Measurements from ENCODE around the gene SLC51A.
"Not testable (repeated sequence)": the region's sequence is repeated elsewhere in the genome, so short reads cannot be mapped to it uniquely, and the experiment has no call there.

Gene SLC51A

GRCh38 chr3:196198771-196199753, 17.3 kb upstream of the SLC51A start:
- H3K4me1 ChIP-seq (ENCODE audit: control insufficient read depth in 1 of 2, insufficient read depth in 1 of 2, low read depth in 1 of 2, low read length in 1 of 2): peaks cover 37 to 45% of the 10 kb centered on the region in 2 experiments
- H3K27ac ChIP-seq: no peak overlapping the region
- H3K4me3 ChIP-seq (ENCODE audit: low read depth in 1 of 2, low read length in 1 of 2): no peak overlapping the region
- H3K9me3 ChIP-seq: no peaks in the 10 kb centered on the region
- no peaks in the 10 kb centered on the region for H3K27me3 ChIP-seq
- no peaks in the 10 kb centered on the region for H3K36me3 ChIP-seq
- TF ChIP-seq CTCF (IDR thresholded peaks at IDR 0.05): no peak

- no peak for TF ChIP-seq CTCF (IDR thresholded peaks at IDR 0.05)
- Histone ChIP-seq H3K9me3 (no peaks in the 10 kb centered on the region), H3K4me3 (ENCODE audit: low read depth in 1 of 2, low read length in 1 of 2) (peak overlapping the region; percentile 27 to 32), H3K27ac (peak overlapping the region; percentile 80), H3K36me3 (no peaks in the 10 kb centered on the region), H3K27me3 (no peaks in the 10 kb centered on the region), H3K4me1 (ENCODE audit: control insufficient read depth in 1 of 2, insufficient read depth in 1 of 2, low read depth in 1 of 2, low read length in 1 of 2) (peaks cover 37 to 51% of the 10 kb centered on the region in 2 experiments)
These were observed 13.8 kb upstream of the SLC51A start for GRCh38 chr3:196202516-196202970.

GRCh38 chr3:196203846-196204245, 12.5 kb upstream of the SLC51A start:
- no peak for TF ChIP-seq CTCF (IDR thresholded peaks at IDR 0.05)
- Histone ChIP-seq H3K4me1 (ENCODE audit: control insufficient read depth in 1 of 2, insufficient read depth in 1 of 2, low read depth in 1 of 2, low read length in 1 of 2) (peaks cover 46 to 58% of the 10 kb centered on the region in 2 experiments), H3K36me3 (no peaks in the 10 kb centered on the region), H3K27me3 (no peaks in the 10 kb centered on the region), H3K9me3 (no peaks in the 10 kb centered on the region), H3K27ac (no peak overlapping the region), H3K4me3 (ENCODE audit: low read depth in 1 of 2, low read length in 1 of 2) (no peak overlapping the region)

DNA sequence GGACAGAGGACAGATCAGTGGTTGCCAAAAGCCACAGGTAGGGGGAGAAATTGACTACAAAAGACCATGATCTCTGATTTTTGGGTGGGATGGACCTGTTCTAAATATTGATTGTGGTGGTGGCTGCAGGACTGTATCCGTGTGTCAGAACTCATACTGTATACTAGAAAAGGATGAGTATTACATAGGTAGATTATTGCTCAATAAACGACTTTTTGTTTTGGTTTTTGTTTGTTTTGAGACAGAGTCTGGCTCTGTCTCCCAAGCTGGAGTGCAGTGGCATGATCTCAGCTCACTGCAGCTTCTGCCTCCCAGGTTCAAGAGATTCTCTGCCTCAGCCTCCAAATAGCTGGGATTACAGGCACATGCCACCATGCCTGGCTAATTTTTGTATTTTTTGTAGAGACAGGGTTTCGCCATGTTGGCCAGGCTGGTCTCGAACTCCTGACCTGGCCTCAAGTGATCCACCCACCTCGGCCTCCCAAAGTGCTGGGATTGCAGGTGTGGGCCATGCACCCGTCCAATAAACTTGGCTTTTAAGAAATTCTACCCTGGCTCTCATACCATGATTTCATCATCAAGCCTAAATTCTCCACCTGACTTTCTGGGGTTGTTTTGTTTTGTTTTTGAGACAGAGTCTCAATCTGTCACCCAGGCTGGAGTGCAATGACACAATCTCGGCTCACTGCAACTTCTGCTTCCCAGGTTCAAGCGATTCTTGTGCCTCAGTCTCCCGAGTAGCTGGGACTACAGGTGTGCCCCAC, 10.7 kb upstream of the SLC51A start:
- H3K27ac ChIP-seq: peak overlapping the region; percentile 59
- H3K36me3 ChIP-seq; H3K27me3 ChIP-seq; H3K9me3 ChIP-seq; H3K4me3 ChIP-seq (ENCODE audit: low read depth in 1 of 2, low read length in 1 of 2): not testable (repeated sequence)
- H3K4me1 ChIP-seq (ENCODE audit: control insufficient read depth in 1 of 2, insufficient read depth in 1 of 2, low read depth in 1 of 2, low read length in 1 of 2): peaks cover 46 to 64% of the 10 kb centered on the region in 2 experiments

GRCh38 chr3:196207159-196207832, 9.0 kb upstream of the SLC51A start:
- Histone ChIP-seq H3K27ac (peak overlapping the region; percentile 24), H3K4me3 (ENCODE audit: low read depth in 1 of 2, low read length in 1 of 2) (peak overlapping the region; percentile 77 to 82), H3K27me3 (no peaks in the 10 kb centered on the region), H3K4me1 (ENCODE audit: control insufficient read depth in 1 of 2, insufficient read depth in 1 of 2, low read depth in 1 of 2, low read length in 1 of 2) (peaks cover 42 to 58% of the 10 kb centered on the region in 2 experiments), H3K36me3 (no peaks in the 10 kb centered on the region), H3K9me3 (no peaks in the 10 kb centered on the region)
- TF ChIP-seq CTCF (IDR thresholded peaks at IDR 0.05): no peak
